ENCODE measurements around the gene KCNJ15. TPM values are rescaled to one million over a fixed set of nuclear protein-coding genes. Genes with fewer than 3 reads are reported as not detected.
"Not testable (repeated sequence)": the region's sequence is repeated elsewhere in the genome, so short reads cannot be mapped to it uniquely, and the experiment has no call there.

The KCNJ15 gene
- 0.22 and 0.99 TPM in 2 replicates for total RNA-seq

- no peak for DNase-seq (ENCODE audit: low read depth in 2 of 2)
Measured at GRCh38 chr21:38256599-38257302, at the start of gene KCNJ15. TSS of gene KCNJ15 (plus strand) at chr21:38256991. CDS start at chr21:38299262, 42,271 bp downstream.

GRCh38 chr21:38208118-38208517, 48.7 kb upstream of the KCNJ15 start:
- no peak for DNase-seq (ENCODE audit: low read depth in 2 of 2)

- DNase-seq (ENCODE audit: low read depth in 2 of 2), result no peak
Measured at GRCh38 chr21:38211321-38211720, 45.5 kb upstream of the KCNJ15 start.

GRCh38 chr21:38212706-38213105, 44.1 kb upstream of the KCNJ15 start:
- DNase-seq (ENCODE audit: low read depth in 2 of 2), result no peak

- DNase-seq (ENCODE audit: low read depth in 2 of 2), result peak; percentile 79
Measured at GRCh38 chr21:38219049-38219628, 37.7 kb upstream of the KCNJ15 start.

- DNase-seq (ENCODE audit: low read depth in 2 of 2), result no peak
Measured at GRCh38 chr21:38220270-38220737, 36.5 kb upstream of the KCNJ15 start.

GRCh38 chr21:38221594-38221993, 35.2 kb upstream of the KCNJ15 start:
- DNase-seq (ENCODE audit: low read depth in 2 of 2), result no peak

- peak; percentile 46 to 48 for DNase-seq (ENCODE audit: low read depth in 2 of 2)
Measured at GRCh38 chr21:38223893-38224540, 32.8 kb upstream of the KCNJ15 start.

- DNase-seq (ENCODE audit: low read depth in 2 of 2), result no peak
Measured at GRCh38 chr21:38227401-38227800, 29.4 kb upstream of the KCNJ15 start.

- no peak for DNase-seq (ENCODE audit: low read depth in 2 of 2)
Measured at GRCh38 chr21:38228115-38228514, 28.7 kb upstream of the KCNJ15 start.

- DNase-seq (ENCODE audit: low read depth in 2 of 2), result no peak
Measured at GRCh38 chr21:38228537-38228936, 28.3 kb upstream of the KCNJ15 start.

- DNase-seq (ENCODE audit: low read depth in 2 of 2), result no peak
Measured at GRCh38 chr21:38229260-38229877, 27.4 kb upstream of the KCNJ15 start.

- no peak for DNase-seq (ENCODE audit: low read depth in 2 of 2)
Measured at GRCh38 chr21:38234395-38235142, 22.2 kb upstream of the KCNJ15 start.

- DNase-seq (ENCODE audit: low read depth in 2 of 2), result not testable (repeated sequence)
Measured at GRCh38 chr21:38235251-38235650, 21.5 kb upstream of the KCNJ15 start.

GRCh38 chr21:38236232-38236631, 20.6 kb upstream of the KCNJ15 start:
- DNase-seq (ENCODE audit: low read depth in 2 of 2), result no peak

GRCh38 chr21:38239672-38240071, 17.1 kb upstream of the KCNJ15 start:
- peak in 1 of 2 donors; percentile 20 for DNase-seq (ENCODE audit: low read depth in 2 of 2)

- peak in 1 of 2 donors; percentile 54 for DNase-seq (ENCODE audit: low read depth in 2 of 2)
Measured at GRCh38 chr21:38240129-38240528, 16.7 kb upstream of the KCNJ15 start.

- peak; percentile 8 to 62 for DNase-seq (ENCODE audit: low read depth in 2 of 2)
Measured at GRCh38 chr21:38241029-38241740, 15.6 kb upstream of the KCNJ15 start.

- no peak for DNase-seq (ENCODE audit: low read depth in 2 of 2)
Measured at GRCh38 chr21:38242061-38242460, 14.7 kb upstream of the KCNJ15 start.

- DNase-seq (ENCODE audit: low read depth in 2 of 2), result no peak
Measured at GRCh38 chr21:38243732-38244406, 12.9 kb upstream of the KCNJ15 start.

All from lung microvascular endothelial cell (primary cell).